GM18519 (cell line): ENCODE measurements around the gene OMP.
"Not testable (repeated sequence)": the region's sequence is repeated elsewhere in the genome, so short reads cannot be mapped to it uniquely, and the experiment has no call there.

Experiments
- ATAC-seq: cut with Tn5 transposase; IDR thresholded peaks from one replicate; pipeline ENCODE4 v1.9.1; 2021; ENCODE audit warnings: mild to moderate bottlenecking, moderate library complexity; ENCODE audit not compliant: unreplicated experiment, low FRiP score

OMP gene, protein sequence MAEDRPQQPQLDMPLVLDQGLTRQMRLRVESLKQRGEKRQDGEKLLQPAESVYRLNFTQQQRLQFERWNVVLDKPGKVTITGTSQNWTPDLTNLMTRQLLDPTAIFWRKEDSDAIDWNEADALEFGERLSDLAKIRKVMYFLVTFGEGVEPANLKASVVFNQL

DNA sequence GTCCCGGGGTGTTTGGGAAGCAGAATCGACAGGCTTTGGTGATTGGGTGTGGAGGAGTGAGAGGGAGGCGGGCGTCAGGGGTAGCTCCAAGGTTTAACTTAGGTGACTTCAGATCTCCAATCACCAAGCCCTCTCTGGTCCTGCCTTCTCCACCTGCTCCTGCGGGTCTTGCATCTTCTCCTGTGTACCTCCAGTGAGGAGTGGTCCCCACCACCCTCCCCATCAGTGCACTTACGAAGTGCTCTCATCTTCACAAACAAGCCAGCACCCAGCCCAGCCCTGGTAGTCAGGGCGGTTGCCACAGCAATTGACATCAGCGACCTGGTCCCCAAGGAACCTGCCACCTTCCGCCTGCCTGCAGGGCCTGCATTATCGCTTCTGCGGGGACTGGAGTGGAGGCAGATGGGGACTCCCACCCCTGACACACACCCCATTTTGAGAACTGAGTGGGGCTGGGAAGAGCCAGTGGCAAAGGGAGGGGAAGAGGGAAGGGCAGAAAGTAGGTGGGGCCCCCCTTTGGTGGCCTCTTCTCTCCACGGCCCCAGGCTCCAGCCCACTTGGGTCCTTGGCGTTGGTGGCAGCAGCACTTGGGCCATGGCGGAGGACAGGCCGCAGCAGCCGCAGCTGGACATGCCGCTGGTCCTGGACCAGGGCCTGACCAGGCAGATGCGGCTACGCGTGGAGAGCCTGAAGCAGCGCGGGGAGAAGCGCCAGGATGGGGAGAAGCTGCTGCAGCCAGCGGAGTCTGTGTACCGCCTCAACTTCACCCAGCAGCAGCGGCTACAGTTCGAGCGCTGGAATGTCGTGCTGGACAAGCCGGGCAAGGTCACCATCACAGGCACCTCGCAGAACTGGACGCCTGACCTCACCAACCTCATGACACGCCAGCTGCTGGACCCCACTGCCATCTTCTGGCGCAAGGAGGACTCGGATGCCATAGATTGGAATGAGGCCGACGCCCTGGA lies at the start of gene OMP:
Gene OMP (plus strand): TSS at position 595 of the 965 bp plus-strand sequence. CDS start 0 bp downstream, at position 595.
- no peak for ATAC-seq

DNA sequence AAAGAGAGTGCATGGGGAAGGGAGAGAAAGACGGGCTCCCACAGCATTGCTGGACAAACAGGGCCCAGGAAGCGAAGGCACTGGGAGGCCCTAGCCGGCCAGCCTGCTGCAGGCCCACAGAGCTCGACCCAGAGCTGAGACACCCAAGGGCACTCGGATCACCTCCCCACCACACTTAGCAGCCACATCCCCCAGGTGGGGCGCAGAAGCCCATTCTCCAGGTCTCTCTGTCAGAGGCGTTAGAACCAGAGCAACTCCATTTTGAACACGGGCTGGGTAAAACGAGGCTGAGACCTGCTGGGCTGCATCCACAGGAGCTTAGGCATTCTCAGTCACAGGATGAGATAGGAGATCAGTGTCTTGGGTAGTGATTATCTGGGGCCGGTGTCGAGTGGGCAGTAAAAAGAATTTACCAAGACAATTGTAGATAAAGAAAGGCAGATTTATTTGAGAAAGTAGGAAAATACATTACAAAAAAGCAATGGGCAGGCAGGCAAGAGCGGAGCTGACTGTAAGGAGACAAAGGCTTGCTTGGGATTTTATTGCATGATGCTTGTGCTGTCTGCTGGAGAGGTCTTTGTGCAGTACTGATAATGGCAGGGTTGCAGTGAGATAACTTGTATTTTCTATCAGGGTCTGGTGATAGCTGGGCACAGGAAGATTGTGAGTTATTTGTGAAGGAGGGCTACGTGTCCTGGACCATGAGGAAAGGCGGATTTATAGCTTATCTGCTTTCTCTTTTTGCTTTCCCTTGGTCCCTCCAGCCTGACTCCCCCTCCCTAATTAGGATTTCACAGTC lies 49.2 kb upstream of the OMP start:
- ATAC-seq, result no peak

DNA sequence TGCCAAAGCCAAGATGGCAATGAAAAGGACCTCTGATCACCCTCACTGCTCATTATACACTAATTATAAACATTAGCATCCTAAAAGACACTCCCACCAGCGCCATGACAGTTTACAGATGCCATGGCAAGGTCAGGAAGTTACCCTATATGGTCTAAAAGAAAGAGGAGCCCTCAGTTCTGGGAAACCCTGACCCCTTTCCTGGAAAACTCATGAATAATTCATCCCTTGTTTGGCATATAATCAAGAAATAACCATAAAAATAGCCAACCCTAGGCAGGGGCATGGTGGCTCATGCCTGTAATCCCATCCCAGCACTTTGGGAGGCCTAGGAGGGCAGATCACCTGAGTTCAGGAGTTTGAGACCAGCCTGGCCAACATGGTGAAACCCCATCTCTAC lies 48.6 kb upstream of the OMP start:
- ATAC-seq, result no peak

DNA sequence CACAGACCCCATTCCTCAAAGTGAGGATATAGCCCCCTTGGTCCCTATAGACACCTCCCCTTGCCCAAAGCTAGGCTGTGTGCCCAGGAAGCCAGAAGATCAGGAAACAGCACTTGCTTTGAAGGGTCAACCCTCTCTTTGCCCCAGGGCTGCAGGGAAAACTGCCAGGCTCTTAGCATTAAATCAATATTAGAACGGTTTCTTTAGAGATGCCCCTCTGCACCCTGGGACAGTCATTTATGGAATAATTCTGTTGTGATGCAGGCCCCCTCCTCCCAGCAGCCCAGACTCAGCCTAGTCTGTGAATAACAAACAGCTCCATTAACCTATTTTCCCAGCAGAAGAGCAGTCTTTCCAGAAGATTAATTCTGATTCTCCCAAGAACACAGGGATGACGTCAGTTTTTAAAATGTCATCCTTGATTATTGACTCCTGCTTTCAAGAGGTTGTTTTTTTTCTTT lies 47.5 kb upstream of the OMP start:
- ATAC-seq, result no peak

DNA sequence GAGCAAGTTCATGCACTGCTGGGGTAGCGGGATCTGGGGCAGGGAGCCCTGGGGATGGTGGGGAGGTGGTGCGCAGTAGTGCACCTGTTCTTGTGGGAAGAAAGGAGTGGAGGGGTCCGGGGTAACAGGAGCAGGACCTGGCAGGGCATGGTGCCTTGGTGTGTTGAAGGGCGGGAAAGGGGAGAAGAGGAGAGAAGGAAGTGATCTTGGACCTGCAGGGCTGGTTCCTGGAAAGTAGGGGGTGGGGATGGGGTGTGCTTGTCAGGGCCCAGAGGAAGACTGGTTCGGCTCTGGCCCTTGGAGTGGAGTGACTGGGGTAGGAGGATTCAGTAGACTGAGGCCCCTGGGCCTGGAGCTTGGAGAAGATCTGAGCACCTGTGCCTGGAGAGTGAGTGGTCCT lies 46.7 kb upstream of the OMP start:
- ATAC-seq, result no peak

DNA sequence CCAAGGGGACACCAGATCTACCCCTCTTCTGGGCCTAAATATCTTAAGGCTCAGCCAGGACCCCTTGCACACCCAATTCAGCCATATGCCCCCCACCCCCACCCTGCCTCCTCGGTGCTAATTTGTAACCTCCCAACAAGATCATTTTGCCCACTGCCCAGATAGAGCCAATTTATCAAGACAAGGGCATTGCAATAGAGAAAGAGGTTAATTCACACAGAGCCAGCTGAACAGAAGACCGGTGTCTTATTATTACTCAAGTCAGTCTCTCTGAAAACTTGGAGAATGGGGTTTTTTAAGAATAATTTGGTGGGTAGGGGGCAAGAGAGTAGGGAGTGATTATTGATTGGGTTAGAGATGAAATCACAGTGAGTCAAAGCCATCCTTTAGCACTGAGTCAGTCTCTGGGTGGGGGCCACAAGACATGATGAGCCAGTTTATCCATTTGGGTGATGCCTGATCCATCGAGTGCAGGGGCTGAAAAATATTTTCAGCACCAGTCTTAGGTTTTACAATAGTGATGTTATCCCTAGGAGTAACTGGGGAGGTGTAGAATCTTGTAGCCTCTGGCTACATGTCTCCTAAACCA lies 45.7 kb upstream of the OMP start:
- ATAC-seq, result no peak

DNA sequence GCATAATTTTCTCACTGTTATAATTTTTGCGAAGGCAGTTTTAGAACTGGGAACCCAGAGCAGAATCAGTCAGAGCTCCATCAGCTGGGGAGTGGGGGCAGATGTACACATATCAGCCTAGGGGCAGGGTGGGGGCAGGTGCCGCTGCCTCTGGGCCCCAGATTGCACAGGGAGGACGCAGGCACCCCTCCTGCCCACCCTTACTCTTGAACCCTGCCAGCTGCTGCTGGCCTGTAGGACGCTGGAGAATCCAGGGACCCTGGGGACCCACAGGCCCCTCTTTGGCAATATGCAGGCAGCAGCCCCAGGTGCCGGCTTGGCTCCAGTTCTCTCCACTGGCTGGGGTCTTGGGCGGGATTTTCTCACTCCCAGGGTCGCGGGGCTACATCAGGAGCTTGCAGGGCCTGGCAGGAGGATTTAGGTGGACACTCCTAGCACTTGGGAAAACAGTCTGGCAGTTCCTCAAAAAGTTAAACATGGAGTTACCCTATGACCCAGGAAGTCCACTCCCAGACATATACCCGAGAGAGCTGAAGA lies 44.6 kb upstream of the OMP start:
- no peak for ATAC-seq

DNA sequence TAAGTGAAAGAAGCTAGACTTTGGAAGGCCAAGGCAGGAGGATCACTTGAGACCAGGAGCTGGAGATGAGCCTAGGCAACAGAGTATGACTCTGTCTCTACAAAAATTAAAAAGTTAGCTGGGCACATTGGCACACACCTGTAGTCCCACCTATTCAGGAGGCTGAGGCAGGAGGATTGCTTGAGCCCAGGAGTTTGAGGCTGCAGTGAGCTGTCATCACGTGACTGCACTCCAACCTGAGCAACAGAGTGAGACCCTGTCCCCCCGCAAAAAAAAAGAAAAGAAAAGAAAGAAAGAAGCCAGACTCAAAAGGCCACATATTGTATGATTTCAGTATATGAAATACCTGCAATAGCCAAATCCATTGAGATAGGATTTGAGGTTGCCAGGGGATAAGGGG lies 43.7 kb upstream of the OMP start:
- ATAC-seq, result no peak

DNA sequence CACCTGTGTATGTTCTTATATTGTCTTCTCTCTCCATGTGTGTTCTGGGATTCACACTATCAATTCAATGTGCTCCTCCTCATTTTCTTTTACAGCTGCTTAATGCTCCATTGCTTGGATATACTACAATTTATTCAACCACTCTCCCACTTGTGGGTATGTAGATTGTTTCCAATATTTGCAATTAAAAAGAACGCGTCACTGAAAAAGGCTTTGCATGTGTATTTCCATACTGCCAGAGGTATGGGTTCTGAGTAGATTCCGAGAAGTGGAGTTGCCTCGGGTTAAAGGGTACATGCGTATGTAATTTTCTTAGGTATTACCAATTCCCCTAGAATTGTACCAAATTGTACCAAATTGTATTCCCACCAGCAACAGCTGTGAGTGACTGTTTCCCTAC lies 42.8 kb upstream of the OMP start:
- no peak for ATAC-seq

DNA sequence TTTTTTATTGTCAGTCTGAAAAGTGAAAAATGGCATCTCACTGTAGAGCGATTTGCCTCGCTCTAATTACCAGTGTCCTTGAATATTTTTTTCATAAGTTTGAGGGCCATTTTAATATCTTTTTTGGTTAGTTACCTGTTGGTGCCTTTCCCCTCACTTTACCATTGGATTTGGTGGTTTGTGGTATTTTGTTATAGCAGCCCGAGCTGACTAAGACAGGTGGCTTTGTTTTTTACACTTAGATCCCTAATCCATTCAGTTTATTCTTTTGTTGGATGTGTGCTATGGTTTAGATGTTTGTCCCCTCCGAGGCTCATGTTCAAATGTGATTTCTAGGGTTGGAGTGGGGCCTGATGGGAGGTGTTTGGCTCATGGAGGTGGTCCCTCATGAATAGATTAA lies 42.4 kb upstream of the OMP start:
- ATAC-seq, result no peak

DNA sequence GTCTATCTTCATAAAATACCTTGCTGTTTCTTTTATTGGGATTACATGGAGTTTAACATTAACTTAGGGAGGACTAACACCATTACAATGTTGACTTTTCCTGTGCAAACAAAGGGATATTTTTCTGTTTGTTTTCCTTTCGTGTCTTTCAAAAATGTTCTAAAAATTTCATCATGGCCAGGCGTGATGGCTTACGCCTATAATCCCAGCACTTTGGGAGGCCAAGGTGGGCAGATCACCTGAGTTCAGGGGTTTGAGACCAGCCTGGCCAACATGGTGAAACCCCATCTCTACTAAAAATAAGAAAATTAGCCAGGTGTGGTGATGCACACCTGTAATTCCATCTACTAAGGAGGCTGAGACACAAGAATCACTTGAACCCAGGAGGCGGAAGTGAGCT lies 41.4 kb upstream of the OMP start:
- not testable (repeated sequence) for ATAC-seq

DNA sequence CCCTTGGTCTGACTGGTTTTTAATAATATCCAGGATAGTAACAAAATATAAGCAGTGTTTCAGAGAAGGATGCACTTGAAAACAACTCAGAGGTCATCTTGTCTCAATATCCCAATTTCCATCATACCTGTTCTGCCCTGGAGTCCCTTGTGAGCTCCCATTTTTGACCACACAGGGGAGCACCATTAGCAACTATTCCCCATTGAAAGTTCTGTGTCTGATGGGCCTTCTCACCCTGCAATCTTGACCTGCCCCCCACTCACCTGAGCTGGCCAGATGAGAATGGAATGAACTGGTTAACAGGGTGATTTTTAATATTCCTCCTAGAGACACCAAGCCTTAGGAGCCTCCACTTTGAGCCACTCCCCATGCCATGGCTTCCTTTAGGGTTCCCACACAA lies 39.7 kb upstream of the OMP start:
- ATAC-seq, result no peak

DNA sequence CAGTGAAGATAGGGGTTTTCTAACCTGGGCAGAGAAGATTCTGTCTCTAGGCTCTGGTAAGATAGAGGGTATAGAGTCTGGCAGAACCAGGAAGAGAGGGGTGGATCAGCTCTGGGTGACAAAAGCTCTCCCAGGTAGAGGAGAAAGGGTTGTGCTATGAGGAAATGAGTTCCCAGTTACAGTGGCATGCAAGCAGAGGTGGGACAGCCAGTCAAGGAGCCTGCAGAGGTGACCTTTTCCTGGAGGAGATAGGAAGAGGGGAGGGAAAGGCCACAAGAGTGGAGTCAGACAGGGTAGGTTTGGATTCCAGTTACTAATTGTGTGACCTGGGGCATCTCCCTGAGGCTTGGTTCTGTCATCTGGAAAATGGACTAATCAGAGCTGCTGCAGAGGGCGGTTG lies 39.2 kb upstream of the OMP start:
- ATAC-seq, result no peak

DNA sequence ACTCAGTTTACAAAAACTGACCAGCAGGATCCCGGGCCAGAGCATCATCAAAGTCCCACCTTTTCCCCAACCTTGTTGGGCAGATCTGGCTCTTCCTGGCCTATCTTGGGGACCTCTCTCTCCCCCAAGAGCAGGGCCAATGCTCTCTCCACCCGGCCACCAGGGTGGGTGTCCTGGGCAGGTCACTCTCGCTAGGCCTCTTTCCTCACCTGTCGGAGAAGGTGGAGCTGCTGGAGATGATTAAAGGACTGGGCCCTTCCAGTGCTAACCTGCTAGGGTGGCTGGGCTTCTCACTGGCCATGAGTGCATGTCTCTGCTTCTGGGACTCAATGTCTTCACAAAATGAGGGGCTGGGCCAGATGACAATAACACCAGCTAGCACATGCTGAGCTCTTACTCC lies 38.8 kb upstream of the OMP start:
- ATAC-seq, result no peak

DNA sequence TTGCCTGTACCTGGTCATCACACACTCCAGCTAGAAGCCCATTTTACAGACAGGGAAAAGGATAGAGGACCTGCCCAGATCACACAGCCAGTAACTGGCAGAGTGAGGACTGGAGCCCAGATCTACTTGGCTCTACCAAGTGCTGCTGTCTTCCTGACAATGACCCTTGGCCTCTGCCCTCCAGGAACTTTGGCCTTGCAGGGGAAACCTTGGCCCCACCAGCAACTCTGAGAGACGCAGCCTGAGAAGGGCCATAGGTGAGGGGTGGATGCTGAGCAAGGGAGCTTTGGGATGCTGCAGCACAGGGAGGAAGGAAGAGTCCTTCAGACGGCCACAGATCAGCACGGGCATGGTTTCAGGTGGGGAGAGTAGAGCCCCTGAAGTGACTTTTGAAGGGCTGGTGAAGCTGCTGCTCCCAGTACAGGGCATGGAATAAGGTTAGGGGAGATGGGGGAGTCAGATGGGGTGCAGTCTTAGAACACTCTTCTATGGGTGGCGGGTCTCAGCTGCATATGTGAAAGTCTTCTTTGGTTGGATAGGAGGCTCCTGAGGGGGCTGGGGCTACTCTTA lies 37.9 kb upstream of the OMP start:
- no peak for ATAC-seq

DNA sequence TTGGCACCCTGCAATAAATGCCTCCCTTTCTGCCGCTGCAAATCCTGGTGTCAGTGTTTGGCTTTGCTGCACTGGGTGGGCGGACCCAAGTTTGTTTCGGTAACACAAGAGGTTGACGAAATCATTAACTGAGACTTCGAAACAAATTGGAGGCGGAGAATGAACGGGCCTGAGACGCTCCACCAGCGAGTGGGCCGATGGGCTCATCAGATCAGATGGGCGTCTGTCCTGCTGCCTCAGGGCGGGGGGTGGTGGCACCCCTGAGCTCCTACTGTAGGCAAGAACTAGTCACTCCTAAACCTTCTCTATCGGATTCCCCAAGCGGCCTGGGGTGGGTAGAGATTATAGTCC lies 36.8 kb upstream of the OMP start:
- no peak for ATAC-seq

DNA sequence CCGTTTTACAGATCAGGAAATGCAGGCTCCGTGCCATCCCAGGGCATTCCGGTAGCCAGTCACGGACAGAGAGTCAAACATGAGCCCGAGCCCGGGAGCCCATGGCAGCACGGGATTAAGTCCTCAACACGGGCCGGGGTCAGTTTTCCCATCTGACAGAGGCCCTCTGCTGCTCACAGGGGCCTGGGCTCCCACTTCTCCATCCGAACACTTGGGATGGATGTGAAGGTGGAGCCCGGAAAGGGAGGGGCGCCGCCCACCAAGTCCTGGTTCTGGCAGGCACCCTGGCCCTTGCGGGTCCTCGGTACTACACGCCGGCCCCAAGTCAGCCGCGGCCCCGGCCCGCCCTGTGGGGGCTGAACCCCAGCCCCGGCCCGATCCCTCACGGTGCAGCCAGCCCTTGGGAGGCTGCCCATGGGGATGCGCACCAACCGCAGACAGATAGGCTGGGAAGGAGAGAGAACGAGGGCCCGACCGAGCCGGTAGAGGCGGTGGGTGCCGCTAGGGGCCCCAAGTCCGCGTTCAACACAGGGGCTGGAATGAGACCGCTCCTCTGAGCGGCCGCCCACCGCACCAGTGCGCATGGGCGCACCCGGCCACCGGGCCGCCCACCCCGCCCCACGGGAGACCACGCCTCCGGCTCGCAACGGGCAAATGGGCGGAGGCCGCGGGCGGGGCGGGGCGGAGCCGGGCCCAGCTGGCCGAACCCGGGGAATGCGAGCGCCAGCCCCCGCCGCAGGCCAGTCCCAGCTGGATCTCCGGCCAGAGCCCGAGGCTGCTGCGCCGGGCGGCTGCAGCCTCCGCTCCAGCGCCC lies 36.2 kb upstream of the OMP start, which contains the start of gene CAPN5:
Gene CAPN5 (plus strand): TSS at position 743 of the 814 bp plus-strand sequence. CDS start 17,916 bp downstream, outside the sequence.
- ATAC-seq, result peak; percentile 78

DNA sequence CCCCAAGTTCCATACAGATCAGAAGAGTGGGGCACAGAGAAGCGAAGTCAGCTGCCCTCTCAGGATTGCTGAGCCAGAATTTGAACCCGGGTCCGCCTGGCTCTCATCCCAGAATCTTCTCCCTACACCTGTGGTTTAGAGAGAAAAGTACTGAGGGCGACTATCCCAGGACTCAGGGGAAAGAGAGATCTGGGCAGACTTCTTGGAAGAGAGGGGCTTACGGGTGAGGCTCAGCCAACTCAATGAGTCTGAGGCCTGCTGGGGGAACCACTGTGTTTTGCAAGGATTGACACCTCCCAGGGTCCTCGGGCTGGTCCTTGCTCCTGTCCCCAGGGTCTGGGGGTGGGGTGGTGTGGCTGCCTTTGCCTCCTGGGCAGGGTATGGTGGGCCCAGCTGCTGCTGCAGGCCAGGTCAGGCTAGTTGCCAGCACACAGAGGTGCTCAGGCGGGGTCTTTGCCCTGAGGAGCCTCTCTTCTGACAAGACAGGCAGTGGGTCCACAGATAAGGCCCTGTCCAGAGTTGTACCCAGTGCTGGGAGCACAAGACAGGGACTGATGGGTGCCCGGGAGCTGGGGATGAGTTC lies 34.7 kb upstream of the OMP start:
- ATAC-seq, result no peak
